Karpas-422 (cell line): Measurements from ENCODE around the gene PSMC2. TPM values are rescaled to one million over a fixed set of nuclear protein-coding genes. Genes with fewer than 3 reads are reported as not detected.
A peak's percentile ranks its signal among the peaks of the same experiment; 100 is the strongest.

Experiments
- DNase-seq: peaks from one replicate; pipeline ENCODE4 v3.0.0-alpha.2; 2015
- H2AFZ ChIP-seq: fragments of 200-600 bp; sonication (generic); 2 replicates; pipeline ENCODE4 v1.6.1; 2014; ENCODE audit warnings: antibody characterized with exemption, low read length, mixed read lengths
- H3K27ac ChIP-seq: fragments of 200-600 bp; sonication (generic); 2 replicates; pipeline ENCODE4 v1.5.1; 2014; ENCODE audit warnings: mild to moderate bottlenecking, low read length, moderate library complexity
- H3K27me3 ChIP-seq: fragments of 200-600 bp; sonication (generic); 2 replicates; pipeline ENCODE4 v1.6.1; 2014; ENCODE audit warnings: low read length, mixed read lengths
- H3K36me3 ChIP-seq: fragments of 200-600 bp; sonication (generic); 2 replicates; pipeline ENCODE4 v1.6.1; 2014; ENCODE audit warnings: low read length, mixed read lengths; ENCODE audit not compliant: insufficient read depth
- H3K4me1 ChIP-seq: fragments of 200-600 bp; sonication (generic); 2 replicates; pipeline ENCODE4 v1.6.1; 2014; ENCODE audit warnings: mild to moderate bottlenecking, low read length, mixed read lengths
- H3K4me2 ChIP-seq: fragments of 200-600 bp; sonication (generic); 2 replicates; pipeline ENCODE4 v1.6.1; 2014; ENCODE audit warnings: low read length, low read depth, mild to moderate bottlenecking; ENCODE audit not compliant: poor library complexity, severe bottlenecking
- H3K4me3 ChIP-seq: fragments of 200-600 bp; sonication (generic); 2 replicates; pipeline ENCODE4 v1.5.1; 2014; ENCODE audit warnings: mild to moderate bottlenecking, antibody characterized with exemption, low read length, mixed read lengths
- H3K79me2 ChIP-seq: fragments of 200-600 bp; sonication (generic); 2 replicates; pipeline ENCODE4 v1.6.1; 2014; ENCODE audit warnings: mild to moderate bottlenecking, low read length, mixed read lengths
- H3K9ac ChIP-seq: fragments of 200-600 bp; sonication (generic); 2 replicates; pipeline ENCODE4 v1.6.0; 2014; ENCODE audit warnings: low read length
- H3K9me2 ChIP-seq: fragments of 200-600 bp; sonication (generic), shearing (Covaris generic); replicated peaks from 2 replicates; pipeline ENCODE4 v1.6.0; 2014; ENCODE audit warnings: mild to moderate bottlenecking, low read length, moderate library complexity; ENCODE audit not compliant: insufficient read depth
- H3K9me3 ChIP-seq: fragments of 300-700, 200-600 bp; sonication (generic); 2 replicates; pipeline ENCODE4 v1.6.1; 2014; ENCODE audit warnings: low read length, mixed read lengths
- H4K20me1 ChIP-seq: fragments of 200-600 bp; sonication (generic); 2 replicates; pipeline ENCODE4 v1.6.1; 2014; ENCODE audit warnings: mild to moderate bottlenecking, antibody characterized with exemption, low read length, low read depth; ENCODE audit not compliant: insufficient read depth
- total RNA-seq: library from RNA; depleted of rRNA; stranded (reverse); fragments of >200 nt; shearing (Covaris generic); gene quantifications from 2 replicates; pipeline ENCODE4 v1.2.3, GENCODE V29; 2014; ENCODE audit warnings: low replicate concordance

The PSMC2 gene
- total RNA-seq, 1 experiment from 2014 or later: 69.4 TPM

GRCh38 chr7:103381280-103382031 is 34.0 kb downstream of the PSMC2 start:
- Histone ChIP-seq H3K9me2 (no peaks in the 10 kb centered on the region), H4K20me1 (no peaks in the 10 kb centered on the region), H3K4me1 (peaks cover 15% of the 10 kb centered on the region), H3K9ac (no peak overlapping the region), H3K36me3 (no peaks in the 10 kb centered on the region), H2AFZ (no peak overlapping the region), H3K79me2 (no peaks in the 10 kb centered on the region), H3K9me3 (no peaks in the 10 kb centered on the region), H3K27me3 (no peaks in the 10 kb centered on the region), H3K4me2 (no peak overlapping the region), H3K27ac (no peak overlapping the region), H3K4me3 (no peak overlapping the region)
- no peak for DNase-seq

- peaks cover 16% of the 10 kb centered on the region for H3K4me1 ChIP-seq
- H3K36me3 ChIP-seq: no peaks in the 10 kb centered on the region
- H4K20me1 ChIP-seq: no peaks in the 10 kb centered on the region
- no peak overlapping the region for H3K27ac ChIP-seq
- H3K9me3 ChIP-seq: no peaks in the 10 kb centered on the region
- H2AFZ ChIP-seq: no peak overlapping the region
- H3K79me2 ChIP-seq: no peaks in the 10 kb centered on the region
- no peaks in the 10 kb centered on the region for H3K9me2 ChIP-seq
- DNase-seq: no peak
- no peak overlapping the region for H3K4me3 ChIP-seq
- no peak overlapping the region for H3K4me2 ChIP-seq
- no peak overlapping the region for H3K9ac ChIP-seq
- H3K27me3 ChIP-seq: no peaks in the 10 kb centered on the region
These were observed 34.6 kb downstream of the PSMC2 start for GRCh38 chr7:103382032-103382402.

GRCh38 chr7:103387242-103387641 is 39.8 kb downstream of the PSMC2 start:
- H3K4me2 ChIP-seq: no peak overlapping the region

GRCh38 chr7:103388469-103389140 is 41.2 kb downstream of the PSMC2 start:
- no peak overlapping the region for H3K4me2 ChIP-seq
- H3K36me3 ChIP-seq: no peaks in the 10 kb centered on the region
- H3K9ac ChIP-seq: no peak overlapping the region
- no peaks in the 10 kb centered on the region for H3K9me2 ChIP-seq
- no peak for DNase-seq
- peaks cover 5% of the 10 kb centered on the region for H3K4me1 ChIP-seq
- H3K79me2 ChIP-seq: no peaks in the 10 kb centered on the region
- H2AFZ ChIP-seq: no peak overlapping the region
- no peak overlapping the region for H3K4me3 ChIP-seq
- H3K9me3 ChIP-seq: no peaks in the 10 kb centered on the region
- H4K20me1 ChIP-seq: no peaks in the 10 kb centered on the region
- no peaks in the 10 kb centered on the region for H3K27me3 ChIP-seq
- no peak overlapping the region for H3K27ac ChIP-seq

More at GRCh38 chr7:103387242-103387641, 39.8 kb downstream of the PSMC2 start:
- Histone ChIP-seq H3K9me2 (no peaks in the 10 kb centered on the region), H3K79me2 (no peaks in the 10 kb centered on the region), H3K36me3 (no peaks in the 10 kb centered on the region), H3K27ac (no peak overlapping the region), H3K9me3 (no peaks in the 10 kb centered on the region), H3K4me3 (no peak overlapping the region), H3K27me3 (no peaks in the 10 kb centered on the region), H2AFZ (peak overlapping the region; percentile 42; the same call in 1 of the 2 replicates), H4K20me1 (no peaks in the 10 kb centered on the region), H3K4me1 (peaks cover 5% of the 10 kb centered on the region), H3K9ac (no peak overlapping the region)
- DNase-seq: no peak

GRCh38 chr7:103389263-103389662 is 41.8 kb downstream of the PSMC2 start:
- H4K20me1 ChIP-seq: no peaks in the 10 kb centered on the region
- no peaks in the 10 kb centered on the region for H3K27me3 ChIP-seq

GRCh38 chr7:103391150-103391549 is 43.7 kb downstream of the PSMC2 start:
- Histone ChIP-seq H3K4me3 (no peak overlapping the region), H3K79me2 (no peaks in the 10 kb centered on the region), H3K27ac (no peak overlapping the region), H3K4me2 (no peak overlapping the region), H3K9me2 (no peaks in the 10 kb centered on the region), H3K9me3 (no peaks in the 10 kb centered on the region), H3K36me3 (no peaks in the 10 kb centered on the region), H3K4me1 (peaks cover 5% of the 10 kb centered on the region), H4K20me1 (no peaks in the 10 kb centered on the region), H3K27me3 (no peaks in the 10 kb centered on the region), H2AFZ (no peak overlapping the region), H3K9ac (no peak overlapping the region)
- DNase-seq: no peak

More at GRCh38 chr7:103389263-103389662, 41.8 kb downstream of the PSMC2 start:
- no peak for DNase-seq
- no peaks in the 10 kb centered on the region for H3K36me3 ChIP-seq
- H3K9me3 ChIP-seq: no peaks in the 10 kb centered on the region
- no peak overlapping the region for H2AFZ ChIP-seq
- H3K4me3 ChIP-seq: no peak overlapping the region
- H3K4me2 ChIP-seq: no peak overlapping the region
- H3K79me2 ChIP-seq: no peaks in the 10 kb centered on the region
- no peak overlapping the region for H3K27ac ChIP-seq
- H3K4me1 ChIP-seq: peaks cover 5% of the 10 kb centered on the region
- no peaks in the 10 kb centered on the region for H3K9me2 ChIP-seq
- H3K9ac ChIP-seq: no peak overlapping the region

GRCh38 chr7:103391976-103392375 is 44.5 kb downstream of the PSMC2 start:
- Histone ChIP-seq H3K27me3 (no peaks in the 10 kb centered on the region), H3K27ac (no peak overlapping the region), H3K36me3 (no peaks in the 10 kb centered on the region), H3K9me2 (no peaks in the 10 kb centered on the region), H4K20me1 (no peaks in the 10 kb centered on the region), H3K4me3 (no peak overlapping the region), H2AFZ (no peak overlapping the region), H3K4me1 (peaks cover 5% of the 10 kb centered on the region), H3K4me2 (no peak overlapping the region), H3K9me3 (no peaks in the 10 kb centered on the region), H3K79me2 (no peaks in the 10 kb centered on the region), H3K9ac (no peak overlapping the region)
- DNase-seq: no peak

GRCh38 chr7:103394566-103394965 is 47.1 kb downstream of the PSMC2 start:
- Histone ChIP-seq H3K9me3 (no peaks in the 10 kb centered on the region), H3K4me1 (no peaks in the 10 kb centered on the region), H3K27ac (no peak overlapping the region), H3K4me2 (no peak overlapping the region), H3K36me3 (no peaks in the 10 kb centered on the region), H3K27me3 (no peaks in the 10 kb centered on the region), H3K9me2 (no peaks in the 10 kb centered on the region), H3K9ac (no peak overlapping the region), H3K4me3 (no peak overlapping the region), H4K20me1 (no peaks in the 10 kb centered on the region), H2AFZ (no peak overlapping the region), H3K79me2 (no peaks in the 10 kb centered on the region)
- DNase-seq: no peak
